GM12878 (cell line): ENCODE results near the gene FILIP1L. TPM values are rescaled to one million over a fixed set of nuclear protein-coding genes. Genes with fewer than 3 reads are reported as not detected.

Experiments used
- ATF7 ChIP-seq: fragments of 450-650 bp; IDR thresholded peaks from 2 replicates; pipeline ENCODE4 v1.6.1; 2016; ENCODE audit warnings: low read depth, mild to moderate bottlenecking
- CBFB ChIP-seq: IDR thresholded peaks from 2 replicates; pipeline ENCODE4 v1.6.1; 2016; ENCODE audit warnings: antibody characterized with exemption, low read depth
- CREB1 ChIP-seq: IDR thresholded peaks from 2 replicates; pipeline ENCODE4 v1.6.1; 2012; ENCODE audit warnings: low read depth, mild to moderate bottlenecking, inconsistent platforms
- CREM ChIP-seq: IDR thresholded peaks from 2 replicates; pipeline ENCODE4 v1.6.1; 2014; ENCODE audit warnings: antibody characterized with exemption, low read depth
- E2F4 ChIP-seq: IDR thresholded peaks from 2 replicates; pipeline ENCODE4 v1.6.1; 2012; ENCODE audit warnings: low read depth, low read length, improper control_type of control experiment
- EP300 ChIP-seq, 2 experiments: fragments of 150-350 bp in 1 of 2; IDR thresholded peaks; 2 replicates each; pipeline ENCODE4 v1.6.1; 2011 to 2012; ENCODE audit warnings: low read depth in 2 of 2, low read length in 2 of 2, borderline replicate concordance in 1 of 2, improper control_type of control experiment in 1 of 2, inconsistent platforms in 1 of 2; ENCODE audit not compliant: control insufficient read depth in 1 of 2
- MEF2A ChIP-seq: IDR thresholded peaks from 2 replicates; pipeline ENCODE4 v1.6.1; 2011; ENCODE audit warnings: low read depth, mild to moderate bottlenecking, low read length, moderate library complexity; ENCODE audit not compliant: insufficient read depth
- MLLT1 ChIP-seq: fragments of 450-650 bp; IDR thresholded peaks from 2 replicates; pipeline ENCODE4 v1.6.1; 2016; ENCODE audit warnings: mild to moderate bottlenecking
- MTA2 ChIP-seq: fragments of 450-650 bp; IDR thresholded peaks from 2 replicates; pipeline ENCODE4 v1.6.1; 2016; ENCODE audit warnings: low read depth, mild to moderate bottlenecking, moderate library complexity
- RELB ChIP-seq: fragments of 450-650 bp; IDR thresholded peaks from 2 replicates; pipeline ENCODE4 v1.6.1; 2017; ENCODE audit warnings: low read depth, mild to moderate bottlenecking, moderate library complexity
- SIX5 ChIP-seq: IDR thresholded peaks from 2 replicates; pipeline ENCODE4 v1.6.1; 2011; ENCODE audit warnings: mild to moderate bottlenecking, low read depth, low read length, moderate library complexity; ENCODE audit not compliant: severe bottlenecking
- ZNF24 ChIP-seq: fragments of 450-650 bp; IDR thresholded peaks from 2 replicates; pipeline ENCODE4 v1.6.1; 2017; ENCODE audit warnings: antibody characterized with exemption, mild to moderate bottlenecking
- polyA plus RNA-seq, 11 experiments: library from polyadenylated mRNA; depleted of rRNA in 4 of 11; unstranded in 6 of 11; stranded (reverse) in 5 of 11; fragments of >200 nt; fragmentation: Nextera tagmentation in 4 of 11; fragmentation: Illumina TruSeq in 1 of 11; extraction: Ambion mirVana in 4 of 11; extraction: Trizol in 1 of 11; gene quantifications; 1 replicate in 1 of 11; 2 replicates in 10 of 11; pipeline versions ENCODE4 v1.2.1 to v1.2.3, GENCODE V29; 2011 to 2016; ENCODE audit warnings: inconsistent platforms in 2 of 11, missing spikeins in 2 of 11, low read depth in 1 of 11
- total RNA-seq, 4 experiments: library from RNA; depleted of rRNA in 3 of 4; stranded (reverse); fragments of >200 nt in 3 of 4; fragmentation: Illumina TruSeq in 1 of 4; extraction: Trizol in 1 of 4; gene quantifications; 2 replicates each; pipeline versions ENCODE4 v1.2.1 to v1.2.3, GENCODE V29; 2013 to 2021

Gene FILIP1L
- total and polyA plus RNA-seq, 10 of the 15 experiments (the other 5 are each of a cell fraction or from before 2014, with no cell fraction given): 0.24 to 6.1 (median 3.5) TPM

DNA sequence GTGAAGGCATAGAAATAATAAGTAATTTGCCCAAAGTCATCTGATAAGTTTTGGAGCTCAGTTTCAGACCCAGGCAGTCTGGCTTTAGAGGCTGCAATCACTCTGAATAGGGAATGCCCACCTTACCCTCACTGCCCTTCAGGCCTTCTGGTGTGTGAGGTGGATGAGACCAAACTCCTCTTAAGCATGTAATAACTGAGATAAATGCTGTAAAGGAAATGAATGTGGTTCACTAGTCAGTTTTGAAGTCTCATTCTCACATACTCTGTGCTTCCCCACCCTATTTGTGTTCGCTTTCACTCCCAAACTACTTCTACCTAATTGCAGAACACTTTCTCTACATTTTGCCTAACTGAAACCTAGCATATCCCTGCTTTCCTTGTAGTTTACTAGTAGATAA is 144.1 kb downstream of the FILIP1L start (continued):
- TF ChIP-seq RELB (peak; percentile 19; the same call in 1 of the 2 replicates), CBFB (no peak), CREM (peak; percentile 44; the same call in 1 of the 2 replicates), E2F4 (no peak), MTA2 (peak; percentile 55), MEF2A (0 out of 2 replicates have a peak, but pooled peaks have one; percentile 31), MLLT1 (no peak), SIX5 (no peak), ATF7 (no peak), ZNF24 (peak; percentile 1; the same call in 1 of the 2 replicates), EP300 (IDR thresholded peaks at IDR 0.05; ENCODE audit: borderline replicate concordance in 1 of 2, control insufficient read depth in 1 of 2, low read depth in 2 of 2, low read length in 2 of 2) (peak in 1 of 2 experiments; percentile 35; a peak in 2 of 4 replicates), CREB1 (0 out of 2 replicates have a peak, but pooled peaks have one; percentile 24)
